Liver (tissue), 9 donors: ENCODE data around the gene FUT7. TPM values are rescaled to one million over a fixed set of nuclear protein-coding genes. Genes with fewer than 3 reads are reported as not detected.
A peak's percentile ranks its signal among the peaks of the same experiment; 100 is the strongest.

Experiments
- DNase-seq: peaks from one replicate; pipeline ENCODE4 v3.0.0-alpha.2; 2017; ENCODE audit warnings: low spot score
- H3K27ac ChIP-seq, 2 donors: one replicate each; pipeline ENCODE4 v1.7.0; 2013; ENCODE audit warnings: inconsistent platforms in 2 of 2, low read length in 2 of 2, control low read depth in 1 of 2, low read depth in 1 of 2, mild to moderate bottlenecking in 1 of 2
- H3K27me3 ChIP-seq, 4 donors: one replicate each; pipeline versions ENCODE4 v1.6.1 to v1.7.0; 2013; ENCODE audit warnings: low read length in 3 of 4, inconsistent platforms in 1 of 4, mild to moderate bottlenecking in 1 of 4, moderate library complexity in 1 of 4; ENCODE audit not compliant: control insufficient read depth in 4 of 4, insufficient read depth in 4 of 4
- H3K36me3 ChIP-seq, 4 donors: one replicate each; pipeline versions ENCODE4 v1.6.1 to v1.7.0; 2013; ENCODE audit warnings: low read length in 3 of 4, mild to moderate bottlenecking in 3 of 4, low read depth in 1 of 4, moderate library complexity in 1 of 4; ENCODE audit not compliant: control insufficient read depth in 4 of 4, insufficient read depth in 3 of 4
- H3K4me1 ChIP-seq, 4 donors: one replicate each; pipeline versions ENCODE4 v1.6.1 to v1.7.0; 2013; ENCODE audit warnings: low read length in 3 of 4, mild to moderate bottlenecking in 3 of 4, moderate library complexity in 1 of 4; ENCODE audit not compliant: control insufficient read depth in 4 of 4, insufficient read depth in 4 of 4
- H3K4me3 ChIP-seq, 3 donors: one replicate each; pipeline versions ENCODE4 v1.6.1 to v1.7.0; 2013; ENCODE audit warnings: low read length in 3 of 3, control low read depth in 1 of 3, low read depth in 1 of 3, mild to moderate bottlenecking in 1 of 3
- H3K9ac ChIP-seq, 2 donors: one replicate each; pipeline ENCODE4 v1.7.0; 2013; ENCODE audit warnings: low read length in 2 of 2, mild to moderate bottlenecking in 2 of 2, moderate library complexity in 2 of 2, control low read depth in 1 of 2, low read depth in 1 of 2
- H3K9me3 ChIP-seq, 4 donors: one replicate each; pipeline versions ENCODE4 v1.6.1 to v1.7.0; 2013; ENCODE audit warnings: low read length in 3 of 4; ENCODE audit not compliant: control insufficient read depth in 4 of 4
- EGR1 ChIP-seq, 2 donors: IDR thresholded peaks; 2 replicates each; pipeline ENCODE4 v1.6.1; 2016 to 2018; ENCODE audit warnings: antibody characterized with exemption in 2 of 2, low read depth in 2 of 2
- FOXA2 ChIP-seq: IDR thresholded peaks from 2 replicates; pipeline ENCODE4 v1.6.1; 2016; ENCODE audit warnings: antibody characterized with exemption
- GABPA ChIP-seq, 2 donors: IDR thresholded peaks in 1 of 2; conservative IDR thresholded peaks in 1 of 2; 2 replicates each; pipeline ENCODE4 v1.6.1; 2016; ENCODE audit warnings: antibody characterized with exemption in 2 of 2, mild to moderate bottlenecking in 1 of 2, moderate library complexity in 1 of 2
- HNF4A ChIP-seq, 2 donors: conservative IDR thresholded peaks; 2 replicates each; pipeline ENCODE4 v1.6.1; 2016; ENCODE audit warnings: antibody characterized with exemption in 2 of 2, mild to moderate bottlenecking in 2 of 2
- HNF4G ChIP-seq: IDR thresholded peaks from 2 replicates; pipeline ENCODE4 v1.6.1; 2016; ENCODE audit warnings: antibody characterized with exemption
- JUND ChIP-seq, 2 donors: IDR thresholded peaks; 2 replicates each; pipeline ENCODE4 v1.6.1; 2016; ENCODE audit warnings: antibody characterized with exemption in 2 of 2
- RXRA ChIP-seq, 2 donors: IDR thresholded peaks; 2 replicates each; pipeline ENCODE4 v1.6.1; 2017 to 2018; ENCODE audit warnings: antibody characterized with exemption in 2 of 2, mild to moderate bottlenecking in 1 of 2
- SP1 ChIP-seq: IDR thresholded peaks from 2 replicates; pipeline ENCODE4 v1.6.1; 2018; ENCODE audit warnings: antibody characterized with exemption, mild to moderate bottlenecking
- WGBS: extraction: QIAGEN DNeasy Blood & Tissue Kit; methylation state at CpG from one replicate; pipeline ENCODE4 v1.1.7; 2013; 5-methylcytosine and 5-hydroxymethylcytosine counted together
- polyA plus RNA-seq, 2 donors: library from polyadenylated mRNA; stranded (reverse) in 1 of 2; unstranded in 1 of 2; fragments of 200-250 nt in 1 of 2; fragments of >200 nt in 1 of 2; fragmentation: Nextera tagmentation in 1 of 2; extraction: Ambion mirVana in 1 of 2; gene quantifications; one replicate each; pipeline versions ENCODE4 v1.2.1 to v1.2.3, GENCODE V29; 2013 to 2015
- total RNA-seq, 2 donors: library from RNA; depleted of rRNA; stranded (reverse); fragments of >200 nt; gene quantifications; one replicate each; pipeline ENCODE4 v1.2.3, GENCODE V29; 2014
- TF ChIP-seq, protein P1 (sequence below): IDR thresholded peaks from 2 replicates; pipeline ENCODE4 v1.6.1; 2016; ENCODE audit warnings: antibody characterized with exemption, mild to moderate bottlenecking
- TF ChIP-seq, protein P2 (sequence below): IDR thresholded peaks from 2 replicates; pipeline ENCODE4 v1.6.1; 2016; ENCODE audit warnings: antibody characterized with exemption
- TF ChIP-seq, protein P3 (sequence below): IDR thresholded peaks from 2 replicates; pipeline ENCODE4 v1.6.1; 2016; ENCODE audit warnings: antibody characterized with exemption
- donor health status: healthy.
- donor health status: healthy.
- donor health status: healthy.
- donor health status: healthy.
- donor health status: healthy.

The FUT7 gene
- total and polyA plus RNA-seq, 4 donors: 0.14 to 0.67 (median 0.37) TPM; not detected in 1

DNA sequence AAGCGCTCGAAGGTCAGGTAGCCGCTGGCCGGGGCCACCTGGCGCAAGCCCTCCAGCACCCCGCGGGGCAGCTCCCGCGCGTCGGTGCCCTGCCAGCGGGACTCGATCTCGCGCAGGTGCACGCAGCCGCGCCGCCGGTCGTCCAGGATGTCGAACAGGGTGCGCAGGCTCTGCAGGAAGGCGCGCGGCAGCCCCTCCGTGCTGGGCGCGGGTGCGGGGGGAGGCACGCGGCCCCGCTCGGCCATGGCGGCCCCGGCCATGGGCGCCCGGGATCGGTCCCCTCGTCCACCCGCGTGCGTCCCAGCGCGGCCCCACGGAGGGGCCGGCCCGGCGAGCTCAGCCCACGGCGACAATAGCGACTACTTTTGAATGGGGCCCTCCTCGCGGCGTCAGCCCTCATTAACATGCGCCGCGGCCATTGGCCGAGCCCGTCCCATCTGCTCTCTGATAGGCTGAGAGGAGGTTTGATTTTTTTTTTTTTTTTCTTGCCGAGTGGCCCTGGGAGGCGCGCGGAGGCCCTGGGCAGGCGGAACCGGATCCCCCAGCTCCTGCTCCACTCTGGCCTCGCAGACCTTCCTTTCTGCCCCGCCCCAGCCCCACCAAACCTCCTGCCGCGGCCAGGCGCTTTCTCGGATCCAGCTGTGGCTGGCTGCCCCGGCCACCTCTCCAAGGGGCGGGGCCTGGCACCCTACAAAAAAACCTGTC, 38.5 kb upstream of the FUT7 start, which contains the start of gene SAPCD2:
TSS of gene SAPCD2 (minus strand) at position 357 of the 705 bp plus-strand sequence. CDS start at position 260, 97 bp downstream.
- no peak within 1 kb of the TSS for H3K27ac ChIP-seq
- H3K9me3 ChIP-seq: no peaks in the 10 kb centered on the region
- peaks cover 0 to 13% (median 1%) of the 10 kb centered on the region in 4 donors for H3K27me3 ChIP-seq
- no peak within 1 kb of the TSS for H3K9ac ChIP-seq
- peak; percentile 75 for DNase-seq
- no peak for TF ChIP-seq HNF4G
- TF ChIP-seq SP1: peak; percentile 23
- TF ChIP-seq HNF4A (conservative IDR thresholded peaks at IDR 0.05): no peak
- peaks cover 4 to 12% (median 5%) of the 10 kb centered on the region in 4 donors for H3K4me1 ChIP-seq
- peak within 1 kb of the TSS in 1 of 3 donors; percentile 46 for H3K4me3 ChIP-seq
- 3% methylated on average over 74 of the region's 74 CpGs for WGBS
- no peaks in the 10 kb centered on the region for H3K36me3 ChIP-seq

DNA sequence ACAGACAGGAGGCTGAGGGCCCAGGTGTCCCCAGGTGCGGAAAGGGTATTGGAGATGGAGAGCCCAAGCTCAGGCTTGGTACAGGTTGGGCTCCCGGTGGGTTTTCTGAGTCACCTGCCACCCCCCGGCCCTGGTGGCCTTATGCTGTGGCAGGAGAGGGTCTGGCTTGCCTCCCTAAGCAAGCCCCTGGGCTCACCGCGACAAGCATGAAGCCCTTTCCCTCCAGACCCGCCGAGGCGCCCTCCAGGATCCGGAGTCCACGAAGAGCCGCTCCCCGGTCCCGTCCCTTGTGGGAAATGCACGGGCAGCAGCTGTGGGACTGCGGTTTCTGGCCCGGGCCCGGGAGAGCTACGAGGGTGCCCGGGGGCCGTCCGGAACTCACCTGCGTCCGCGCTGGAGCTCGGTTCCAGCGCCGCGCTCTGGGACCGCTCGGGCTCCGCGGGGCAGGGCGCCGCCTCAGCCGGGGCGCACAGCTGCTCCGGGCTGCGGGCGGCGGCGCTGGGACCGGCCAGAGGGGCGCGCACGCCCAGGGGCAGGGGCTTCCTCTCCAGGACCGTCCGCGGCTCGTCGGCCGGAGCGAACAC, 37.7 kb upstream of the FUT7 start:
- no peak overlapping the region for H3K9ac ChIP-seq

More for the DNA sequence above, 37.7 kb upstream of the FUT7 start:
- H3K27me3 ChIP-seq: peaks cover 0 to 13% (median 1%) of the 10 kb centered on the region in 4 donors
- no peak overlapping the region for H3K27ac ChIP-seq
- no peaks in the 10 kb centered on the region for H3K9me3 ChIP-seq
- no peak overlapping the region for H3K4me3 ChIP-seq
- TF ChIP-seq, protein P1, sequence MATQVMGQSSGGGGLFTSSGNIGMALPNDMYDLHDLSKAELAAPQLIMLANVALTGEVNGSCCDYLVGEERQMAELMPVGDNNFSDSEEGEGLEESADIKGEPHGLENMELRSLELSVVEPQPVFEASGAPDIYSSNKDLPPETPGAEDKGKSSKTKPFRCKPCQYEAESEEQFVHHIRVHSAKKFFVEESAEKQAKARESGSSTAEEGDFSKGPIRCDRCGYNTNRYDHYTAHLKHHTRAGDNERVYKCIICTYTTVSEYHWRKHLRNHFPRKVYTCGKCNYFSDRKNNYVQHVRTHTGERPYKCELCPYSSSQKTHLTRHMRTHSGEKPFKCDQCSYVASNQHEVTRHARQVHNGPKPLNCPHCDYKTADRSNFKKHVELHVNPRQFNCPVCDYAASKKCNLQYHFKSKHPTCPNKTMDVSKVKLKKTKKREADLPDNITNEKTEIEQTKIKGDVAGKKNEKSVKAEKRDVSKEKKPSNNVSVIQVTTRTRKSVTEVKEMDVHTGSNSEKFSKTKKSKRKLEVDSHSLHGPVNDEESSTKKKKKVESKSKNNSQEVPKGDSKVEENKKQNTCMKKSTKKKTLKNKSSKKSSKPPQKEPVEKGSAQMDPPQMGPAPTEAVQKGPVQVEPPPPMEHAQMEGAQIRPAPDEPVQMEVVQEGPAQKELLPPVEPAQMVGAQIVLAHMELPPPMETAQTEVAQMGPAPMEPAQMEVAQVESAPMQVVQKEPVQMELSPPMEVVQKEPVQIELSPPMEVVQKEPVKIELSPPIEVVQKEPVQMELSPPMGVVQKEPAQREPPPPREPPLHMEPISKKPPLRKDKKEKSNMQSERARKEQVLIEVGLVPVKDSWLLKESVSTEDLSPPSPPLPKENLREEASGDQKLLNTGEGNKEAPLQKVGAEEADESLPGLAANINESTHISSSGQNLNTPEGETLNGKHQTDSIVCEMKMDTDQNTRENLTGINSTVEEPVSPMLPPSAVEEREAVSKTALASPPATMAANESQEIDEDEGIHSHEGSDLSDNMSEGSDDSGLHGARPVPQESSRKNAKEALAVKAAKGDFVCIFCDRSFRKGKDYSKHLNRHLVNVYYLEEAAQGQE: no peak
- TF ChIP-seq JUND (IDR thresholded peaks at IDR 0.05) (no peak), RXRA (IDR thresholded peaks at IDR 0.05) (no peak), HNF4A (conservative IDR thresholded peaks at IDR 0.05) (no peak), FOXA2 (no peak), GABPA (IDR thresholded peaks at IDR 0.05 in 1 of 2, conservative IDR thresholded peaks at IDR 0.05 in 1 of 2) (no peak), SP1 (no peak), EGR1 (IDR thresholded peaks at IDR 0.05; ENCODE audit: low read depth in 2 of 2) (no peak)
- TF ChIP-seq, protein P2, sequence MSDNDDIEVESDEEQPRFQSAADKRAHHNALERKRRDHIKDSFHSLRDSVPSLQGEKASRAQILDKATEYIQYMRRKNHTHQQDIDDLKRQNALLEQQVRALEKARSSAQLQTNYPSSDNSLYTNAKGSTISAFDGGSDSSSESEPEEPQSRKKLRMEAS: no peak
- TF ChIP-seq, protein P3, sequence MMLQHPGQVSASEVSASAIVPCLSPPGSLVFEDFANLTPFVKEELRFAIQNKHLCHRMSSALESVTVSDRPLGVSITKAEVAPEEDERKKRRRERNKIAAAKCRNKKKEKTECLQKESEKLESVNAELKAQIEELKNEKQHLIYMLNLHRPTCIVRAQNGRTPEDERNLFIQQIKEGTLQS: no peak
- WGBS: 6% methylated on average over 52 of the region's 52 CpGs
- no peaks in the 10 kb centered on the region for H3K36me3 ChIP-seq
- H3K4me1 ChIP-seq: peaks cover 4 to 12% (median 5%) of the 10 kb centered on the region in 4 donors
- no peak for DNase-seq
